Panc1 (cell line): ENCODE measurements around the gene ROGDI.

Experiments used
- POLR2AphosphoS5 ChIP-seq: IDR thresholded peaks from 2 replicates; pipeline ENCODE4 v1.6.1; 2012; ENCODE audit warnings: mild to moderate bottlenecking, low read depth, low read length, moderate library complexity
- TF ChIP-seq, protein P1 (sequence below): fragments of 450-650 bp; IDR thresholded peaks from 2 replicates; pipeline ENCODE4 v1.5.1; 2017; ENCODE audit warnings: mild to moderate bottlenecking
- TF ChIP-seq, protein P2 (sequence below), 2 experiments: IDR thresholded peaks; 2 replicates each; pipeline ENCODE4 v1.6.1; 2011 to 2012; ENCODE audit warnings: low read depth in 2 of 2, control low read depth in 1 of 2, low read length in 1 of 2, mild to moderate bottlenecking in 1 of 2, moderate library complexity in 1 of 2; ENCODE audit not compliant: insufficient read depth in 1 of 2

DNA sequence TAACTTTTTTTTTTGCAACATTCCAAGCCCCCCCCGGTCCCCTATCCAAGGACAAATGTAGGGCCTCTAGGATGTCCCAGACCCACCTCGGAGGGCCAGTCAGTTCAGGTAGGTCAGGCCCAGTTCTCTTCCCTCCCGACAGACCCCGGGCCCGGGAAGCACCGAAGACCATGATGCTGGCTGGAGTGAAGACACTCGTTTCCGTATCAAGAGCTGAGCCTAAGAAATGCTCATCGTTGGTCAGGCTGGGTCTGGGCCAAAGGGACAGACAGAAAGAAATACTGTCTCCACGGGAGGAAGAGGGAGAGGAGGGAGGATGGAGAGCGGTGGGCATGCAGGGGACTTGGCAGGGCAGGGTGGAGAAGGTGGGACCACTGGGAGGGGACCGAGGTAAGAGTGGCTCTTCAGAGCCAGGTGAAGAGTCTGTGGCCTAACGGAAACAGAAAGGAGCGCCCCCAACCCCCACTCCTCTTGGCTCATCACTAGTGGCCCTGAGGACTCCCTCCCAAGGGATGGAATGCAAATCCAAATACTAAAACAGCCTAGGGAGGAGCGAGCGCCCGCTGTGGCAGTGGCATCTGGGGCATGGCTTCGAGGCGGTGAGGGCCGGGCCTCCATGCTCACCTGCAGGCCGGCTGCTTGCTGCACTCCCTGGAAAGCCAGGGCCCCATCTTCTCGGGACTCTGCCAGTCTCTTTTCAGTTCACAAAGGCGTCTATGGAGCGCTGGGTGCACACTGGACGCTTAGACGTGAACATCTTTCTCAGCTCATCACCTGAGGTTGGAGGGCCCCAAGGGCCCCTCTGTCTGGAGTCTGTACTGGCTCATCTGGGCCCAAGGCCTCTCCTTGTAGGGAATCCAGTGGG, 1.7 kb upstream of the ROGDI start:
- TF ChIP-seq, protein P1, sequence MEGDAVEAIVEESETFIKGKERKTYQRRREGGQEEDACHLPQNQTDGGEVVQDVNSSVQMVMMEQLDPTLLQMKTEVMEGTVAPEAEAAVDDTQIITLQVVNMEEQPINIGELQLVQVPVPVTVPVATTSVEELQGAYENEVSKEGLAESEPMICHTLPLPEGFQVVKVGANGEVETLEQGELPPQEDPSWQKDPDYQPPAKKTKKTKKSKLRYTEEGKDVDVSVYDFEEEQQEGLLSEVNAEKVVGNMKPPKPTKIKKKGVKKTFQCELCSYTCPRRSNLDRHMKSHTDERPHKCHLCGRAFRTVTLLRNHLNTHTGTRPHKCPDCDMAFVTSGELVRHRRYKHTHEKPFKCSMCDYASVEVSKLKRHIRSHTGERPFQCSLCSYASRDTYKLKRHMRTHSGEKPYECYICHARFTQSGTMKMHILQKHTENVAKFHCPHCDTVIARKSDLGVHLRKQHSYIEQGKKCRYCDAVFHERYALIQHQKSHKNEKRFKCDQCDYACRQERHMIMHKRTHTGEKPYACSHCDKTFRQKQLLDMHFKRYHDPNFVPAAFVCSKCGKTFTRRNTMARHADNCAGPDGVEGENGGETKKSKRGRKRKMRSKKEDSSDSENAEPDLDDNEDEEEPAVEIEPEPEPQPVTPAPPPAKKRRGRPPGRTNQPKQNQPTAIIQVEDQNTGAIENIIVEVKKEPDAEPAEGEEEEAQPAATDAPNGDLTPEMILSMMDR, result no peak
- TF ChIP-seq, protein P2, sequence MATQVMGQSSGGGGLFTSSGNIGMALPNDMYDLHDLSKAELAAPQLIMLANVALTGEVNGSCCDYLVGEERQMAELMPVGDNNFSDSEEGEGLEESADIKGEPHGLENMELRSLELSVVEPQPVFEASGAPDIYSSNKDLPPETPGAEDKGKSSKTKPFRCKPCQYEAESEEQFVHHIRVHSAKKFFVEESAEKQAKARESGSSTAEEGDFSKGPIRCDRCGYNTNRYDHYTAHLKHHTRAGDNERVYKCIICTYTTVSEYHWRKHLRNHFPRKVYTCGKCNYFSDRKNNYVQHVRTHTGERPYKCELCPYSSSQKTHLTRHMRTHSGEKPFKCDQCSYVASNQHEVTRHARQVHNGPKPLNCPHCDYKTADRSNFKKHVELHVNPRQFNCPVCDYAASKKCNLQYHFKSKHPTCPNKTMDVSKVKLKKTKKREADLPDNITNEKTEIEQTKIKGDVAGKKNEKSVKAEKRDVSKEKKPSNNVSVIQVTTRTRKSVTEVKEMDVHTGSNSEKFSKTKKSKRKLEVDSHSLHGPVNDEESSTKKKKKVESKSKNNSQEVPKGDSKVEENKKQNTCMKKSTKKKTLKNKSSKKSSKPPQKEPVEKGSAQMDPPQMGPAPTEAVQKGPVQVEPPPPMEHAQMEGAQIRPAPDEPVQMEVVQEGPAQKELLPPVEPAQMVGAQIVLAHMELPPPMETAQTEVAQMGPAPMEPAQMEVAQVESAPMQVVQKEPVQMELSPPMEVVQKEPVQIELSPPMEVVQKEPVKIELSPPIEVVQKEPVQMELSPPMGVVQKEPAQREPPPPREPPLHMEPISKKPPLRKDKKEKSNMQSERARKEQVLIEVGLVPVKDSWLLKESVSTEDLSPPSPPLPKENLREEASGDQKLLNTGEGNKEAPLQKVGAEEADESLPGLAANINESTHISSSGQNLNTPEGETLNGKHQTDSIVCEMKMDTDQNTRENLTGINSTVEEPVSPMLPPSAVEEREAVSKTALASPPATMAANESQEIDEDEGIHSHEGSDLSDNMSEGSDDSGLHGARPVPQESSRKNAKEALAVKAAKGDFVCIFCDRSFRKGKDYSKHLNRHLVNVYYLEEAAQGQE (IDR thresholded peaks at IDR 0.05; ENCODE audit: insufficient read depth in 1 of 2, low read depth in 2 of 2, low read length in 1 of 2), result no peak
- no peak for TF ChIP-seq POLR2AphosphoS5
